HG02938 (cell line): ENCODE results near the gene TRAPPC4.
A peak's percentile ranks its signal among the peaks of the same experiment; 100 is the strongest.
"Not testable (repeated sequence)": the region's sequence is repeated elsewhere in the genome, so short reads cannot be mapped to it uniquely, and the experiment has no call there.

ENCODE experiments used
- ATAC-seq: cut with Tn5 transposase; IDR thresholded peaks from one replicate; pipeline ENCODE4 v1.9.1; 2021; ENCODE audit warnings: mild to moderate bottlenecking, moderate library complexity; ENCODE audit not compliant: unreplicated experiment

Gene TRAPPC4

GRCh38 chr11:119012629-119013170 lies 5.9 kb upstream of the TRAPPC4 start:
- no peak for ATAC-seq

DNA sequence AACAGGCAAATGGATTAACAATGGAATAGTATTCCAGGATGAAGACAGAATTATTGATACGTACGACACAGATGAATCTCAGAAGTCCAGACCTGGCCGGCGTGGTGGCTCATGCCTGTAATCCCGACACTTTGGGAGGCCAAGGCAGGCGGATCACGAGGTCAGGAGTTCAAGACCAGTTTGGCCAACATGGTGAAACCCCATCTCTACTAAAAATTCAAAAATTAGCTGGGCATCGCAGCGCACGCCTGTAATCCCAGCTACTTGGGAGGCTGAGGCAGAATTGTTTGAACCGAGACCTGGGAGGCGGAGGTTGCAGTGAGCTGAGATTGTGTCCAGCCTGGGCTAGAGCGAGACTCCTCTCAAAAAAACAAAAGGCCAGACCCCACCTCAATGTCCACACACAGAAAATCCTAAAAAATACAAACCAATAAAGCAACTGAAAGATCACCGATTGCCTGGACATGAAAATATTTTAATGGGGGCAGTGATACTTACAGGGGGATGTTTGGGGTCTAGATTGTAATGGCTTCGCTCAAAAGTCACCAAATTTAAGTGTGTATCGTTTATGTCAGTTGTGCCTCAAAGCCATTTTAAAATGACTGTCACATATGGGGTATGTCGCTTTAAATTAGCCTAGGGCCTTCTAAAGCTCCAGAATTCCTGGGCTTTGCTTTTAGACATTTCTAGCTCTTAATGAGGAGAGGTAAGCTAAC lies 4.2 kb upstream of the TRAPPC4 start:
- no peak for ATAC-seq

- no peak for ATAC-seq
Measured at GRCh38 chr11:119015054-119015611, 3.4 kb upstream of the TRAPPC4 start.

GRCh38 chr11:119016216-119017009 lies 2.2 kb upstream of the TRAPPC4 start:
- ATAC-seq, result no peak

- not testable (repeated sequence) for ATAC-seq
Measured at GRCh38 chr11:119017377-119017776, 1.2 kb upstream of the TRAPPC4 start.

- no peak for ATAC-seq
Measured at GRCh38 chr11:119019996-119020395, 1.4 kb downstream of the TRAPPC4 start.

DNA sequence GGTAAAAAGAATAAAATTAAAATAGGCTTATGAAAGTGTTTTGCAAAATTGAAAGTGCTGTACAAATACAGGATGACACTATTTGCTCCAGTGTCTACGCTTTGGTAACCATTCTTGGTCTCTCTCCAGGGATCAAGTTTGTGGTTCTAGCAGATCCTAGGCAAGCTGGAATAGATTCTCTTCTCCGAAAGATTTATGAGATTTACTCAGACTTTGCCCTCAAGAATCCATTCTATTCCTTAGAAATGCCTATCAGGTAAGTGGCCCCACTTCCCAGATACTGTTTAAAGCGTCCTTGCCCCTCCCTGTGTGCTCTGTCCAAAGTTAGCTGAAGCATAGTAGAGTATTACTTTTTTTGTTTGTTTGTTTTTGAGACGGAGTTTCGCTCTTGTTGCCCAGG lies 3.1 kb downstream of the TRAPPC4 start:
- no peak for ATAC-seq

DNA sequence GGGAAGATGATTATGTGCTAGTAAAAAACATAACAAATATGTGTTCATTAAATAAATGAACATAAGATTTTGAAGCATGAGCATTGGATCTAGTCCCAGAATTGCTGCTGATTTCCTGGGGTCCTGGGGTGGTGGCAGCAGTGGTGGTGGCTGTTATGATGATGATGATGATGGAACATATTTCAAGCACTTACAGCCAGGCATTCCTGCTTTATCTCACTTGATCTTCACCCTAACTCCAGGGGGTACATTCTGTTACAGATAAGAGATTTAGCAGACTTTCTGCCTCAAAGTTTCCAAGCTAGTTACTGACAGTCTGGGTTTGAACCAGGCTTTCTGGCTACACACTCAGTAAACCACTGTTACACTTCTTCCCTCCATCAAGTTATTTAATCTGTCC lies 5.2 kb downstream of the TRAPPC4 start:
- ATAC-seq, result no peak

- ATAC-seq, result no peak
Measured at GRCh38 chr11:119024430-119025098, 6.0 kb downstream of the TRAPPC4 start.

- no peak for ATAC-seq
Measured at GRCh38 chr11:119025099-119025473, 6.5 kb downstream of the TRAPPC4 start.

DNA sequence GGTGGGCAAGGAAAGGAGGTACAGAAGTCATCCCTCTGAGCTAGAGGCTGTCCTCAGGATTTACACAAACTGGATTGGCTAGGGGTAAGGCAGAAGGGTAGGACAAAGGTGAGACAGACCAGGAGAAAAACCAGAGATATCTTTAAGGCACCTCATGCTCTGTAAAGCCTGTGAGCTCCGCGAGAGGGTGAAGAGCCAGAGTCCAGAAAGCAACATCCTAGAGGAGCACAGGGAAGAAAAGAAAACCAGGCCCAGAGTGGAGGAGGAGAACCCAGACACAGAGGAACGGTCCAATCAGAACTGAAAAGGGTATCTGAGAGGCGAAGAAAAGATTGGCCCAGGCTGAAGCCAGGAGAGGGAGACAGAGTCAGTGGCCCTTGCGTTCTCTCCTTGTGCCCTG lies 7.0 kb downstream of the TRAPPC4 start:
- ATAC-seq, result no peak

DNA sequence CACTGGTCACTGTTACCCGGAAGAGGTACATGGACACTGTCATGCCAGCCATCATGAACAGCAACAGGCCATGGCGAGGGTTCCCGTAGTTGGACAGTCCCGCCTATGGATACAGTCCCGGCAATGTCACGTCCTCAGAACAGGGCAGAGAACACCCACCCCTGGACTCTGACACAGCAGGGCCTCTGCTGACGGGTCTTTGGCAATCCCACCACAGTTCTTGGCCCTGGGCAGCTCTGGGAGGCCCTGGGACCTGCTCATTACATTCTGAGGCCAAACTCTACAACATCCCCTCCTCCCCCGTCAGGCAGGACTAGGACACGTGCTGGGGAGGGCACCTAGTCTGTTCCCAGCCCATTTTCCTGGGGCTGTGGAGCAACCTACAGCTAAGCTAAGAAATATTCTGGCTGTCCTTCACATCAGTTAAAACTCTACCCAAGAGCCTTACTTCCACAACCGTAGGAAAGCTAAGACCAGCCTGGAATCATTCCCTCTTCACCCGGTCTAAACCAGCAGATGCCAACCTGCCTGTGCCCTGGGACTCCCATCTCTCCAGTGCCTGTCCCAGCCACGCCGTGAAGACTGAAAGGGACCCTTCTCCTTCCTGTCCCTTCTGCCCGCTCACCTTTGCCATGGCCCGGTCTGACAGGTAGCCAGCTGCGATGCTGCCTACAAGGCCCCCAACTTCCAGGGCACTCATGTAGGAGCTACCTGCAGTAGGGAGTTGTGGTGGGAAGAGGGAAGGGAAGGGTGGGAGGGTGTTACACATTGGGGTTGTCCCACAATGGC lies 7.6 kb downstream of the TRAPPC4 start:
- no peak for ATAC-seq

GRCh38 chr11:119026970-119027369 lies 8.4 kb downstream of the TRAPPC4 start:
- no peak for ATAC-seq

GRCh38 chr11:119027561-119028345 lies 9.2 kb downstream of the TRAPPC4 start:
- ATAC-seq, result no peak

DNA sequence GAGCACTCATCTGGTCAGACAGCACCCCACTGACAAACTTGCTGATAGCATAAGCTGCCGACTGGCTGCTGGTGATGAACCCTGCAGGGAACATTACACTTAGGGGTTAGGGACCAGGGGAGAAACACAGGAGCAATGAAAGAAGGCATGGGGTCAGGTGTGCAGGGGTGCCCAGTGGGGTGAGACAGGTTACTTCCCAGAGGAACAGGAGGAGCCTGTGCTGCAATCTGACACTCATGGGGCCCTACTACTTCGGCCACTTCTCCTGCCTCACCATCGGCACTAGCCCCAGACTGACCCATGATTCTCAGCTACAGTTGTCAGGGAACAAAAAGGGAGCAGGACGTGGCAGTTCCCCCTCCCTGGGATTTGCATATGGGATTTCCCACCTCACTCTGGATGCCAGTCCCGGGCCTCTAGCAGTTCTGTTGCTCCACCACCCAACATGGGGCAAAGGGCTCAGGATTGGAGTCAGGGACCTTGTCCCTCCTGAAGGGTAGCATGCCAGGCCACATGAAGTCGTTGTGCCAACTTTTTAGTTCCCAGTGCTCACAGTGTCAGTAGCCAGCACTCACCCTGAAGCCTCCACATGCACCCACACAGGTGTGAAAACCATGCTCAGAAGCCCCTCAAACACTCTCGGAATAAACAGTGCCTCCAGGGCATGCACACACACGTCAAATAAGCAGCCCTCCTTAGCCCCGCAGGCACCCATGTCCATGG lies 9.9 kb downstream of the TRAPPC4 start:
- ATAC-seq, result no peak

- no peak for ATAC-seq
Measured at GRCh38 chr11:119029069-119029339, 10.4 kb downstream of the TRAPPC4 start.

- no peak for ATAC-seq
Measured at GRCh38 chr11:119029340-119030028, 10.9 kb downstream of the TRAPPC4 start.

- peak; percentile 11 for ATAC-seq
Measured at GRCh38 chr11:119030029-119030328, 11.4 kb downstream of the TRAPPC4 start.
